Aorta (tissue), 5 donors: Measurements from ENCODE around the gene CEMIP. TPM values are rescaled to one million over a fixed set of nuclear protein-coding genes. Genes with fewer than 3 reads are reported as not detected.

Source experiments
- ATAC-seq: fragments of 200-7000 bp; cut with Tn5 transposase; one replicate; pipeline ENCODE4 v1.9.1; 2022; ENCODE audit warnings: moderate library complexity; ENCODE audit not compliant: low FRiP score
- DNase-seq, 2 donors: peaks; one replicate each; pipeline ENCODE4 v3.0.0-alpha.2; 2020
- H3K27ac ChIP-seq, 2 donors: one replicate each; pipeline ENCODE4 v1.5.1; 2013; ENCODE audit warnings: low read length in 2 of 2, mild to moderate bottlenecking in 2 of 2, moderate library complexity in 2 of 2, control low read depth in 1 of 2, inconsistent platforms in 1 of 2, low read depth in 1 of 2
- H3K27me3 ChIP-seq, 2 donors: one replicate each; pipeline ENCODE4 v1.6.1; 2013; ENCODE audit warnings: control low read depth in 1 of 2, low read length in 1 of 2, mild to moderate bottlenecking in 1 of 2, moderate library complexity in 1 of 2; ENCODE audit not compliant: insufficient read depth in 2 of 2, control insufficient read depth in 1 of 2
- H3K36me3 ChIP-seq, 2 donors: one replicate each; pipeline ENCODE4 v1.6.1; 2013; ENCODE audit warnings: control low read depth in 1 of 2, low read length in 1 of 2, mild to moderate bottlenecking in 1 of 2; ENCODE audit not compliant: insufficient read depth in 2 of 2, control insufficient read depth in 1 of 2
- H3K4me1 ChIP-seq, 2 donors: one replicate each; pipeline ENCODE4 v1.6.1; 2013; ENCODE audit warnings: low read length in 2 of 2, control low read depth in 1 of 2, mild to moderate bottlenecking in 1 of 2, moderate library complexity in 1 of 2; ENCODE audit not compliant: insufficient read depth in 2 of 2, control insufficient read depth in 1 of 2
- H3K4me3 ChIP-seq, 2 donors: one replicate each; pipeline ENCODE4 v1.5.1; 2013; ENCODE audit warnings: low read length in 2 of 2, control low read depth in 1 of 2, mild to moderate bottlenecking in 1 of 2
- H3K9me3 ChIP-seq: one replicate; pipeline ENCODE4 v1.6.1; 2013; ENCODE audit warnings: mild to moderate bottlenecking, low read length; ENCODE audit not compliant: control insufficient read depth
- WGBS, 2 donors: extraction: QIAGEN DNeasy Blood & Tissue Kit; methylation state at CpG; one replicate each; pipeline ENCODE4 v1.1.7; 2013; 5-methylcytosine and 5-hydroxymethylcytosine counted together
- intact Hi-C, 2 donors: fragments of 100-400 bp; cut with DNase I; formaldehyde crosslinking; loops; one replicate each; pipeline versions ENCODE4 v1.14.2 to v1.15.0; 2022
- polyA plus RNA-seq, 2 donors: library from polyadenylated mRNA; stranded (reverse); fragments of 200-250 nt; gene quantifications; one replicate each; pipeline ENCODE4 v1.2.3, GENCODE V29; 2013
- total RNA-seq, 2 donors: library from RNA; stranded (reverse); fragmentation: NEBNext Ultra II Directional; extraction: Animal tissue kit (Norgen Biotek cat#: 25700); gene quantifications; one replicate each; pipeline ENCODE4 v1.2.1, GENCODE V29; 2021
- donor health status: healthy with polysubstance abuse.
- donor health status: Bipolar disorder and iron deficiency.
- donor health status: DM: no; HTN: no; CAD: no.
- donor health status: DM: no; HTN: no; CAD: no.
- donor health status: DM: yes; HTN: yes; CAD: no.

Gene CEMIP
- total and polyA plus RNA-seq, 4 donors: under 0.01 to 12.1 (median 3.8) TPM

GRCh38 chr15:80940851-80941250, 161.7 kb downstream of the CEMIP start:
- no peaks in the 10 kb centered on the region for H3K27me3 ChIP-seq
- no peaks in the 10 kb centered on the region for H3K9me3 ChIP-seq
- 89 to 94% methylated on average over 6 of the region's 6 CpGs for WGBS, 2 donors
- no peak overlapping the region for H3K4me3 ChIP-seq
- no peak for ATAC-seq
- DNase-seq: no peak
- no peaks in the 10 kb centered on the region for H3K36me3 ChIP-seq
- intact Hi-C loops: no loop called here
- H3K4me1 ChIP-seq: no peaks in the 10 kb centered on the region
- H3K27ac ChIP-seq: no peak overlapping the region

DNA sequence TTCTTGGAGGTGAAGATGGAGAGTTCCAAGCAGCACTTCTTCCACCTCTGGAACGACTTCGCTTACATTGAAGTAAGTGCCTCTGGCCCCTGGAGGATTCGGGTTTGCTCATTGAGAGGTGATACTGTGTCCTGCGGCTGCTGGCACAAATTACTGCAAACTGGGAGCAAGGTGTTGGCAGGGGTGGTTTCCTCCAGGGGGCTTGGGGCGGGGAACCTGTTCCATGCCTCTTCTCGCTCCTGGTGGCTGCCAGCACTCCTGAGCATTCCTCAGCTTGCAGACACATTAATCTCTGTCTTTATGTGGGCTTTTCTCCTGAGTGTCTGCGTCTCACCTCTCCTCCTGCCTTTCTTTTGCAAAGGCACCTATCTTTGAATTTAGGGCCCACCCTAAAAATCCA, 163.1 kb downstream of the CEMIP start:
- intact Hi-C loops: no loop called here
- Histone ChIP-seq H3K4me3 (no peak overlapping the region), H3K27me3 (no peaks in the 10 kb centered on the region), H3K9me3 (no peaks in the 10 kb centered on the region), H3K4me1 (no peaks in the 10 kb centered on the region), H3K27ac (no peak overlapping the region), H3K36me3 (peaks cover 0 to 4% of the 10 kb centered on the region in 2 donors)
- 79 to 83% methylated on average over 7 of the region's 7 CpGs for WGBS, 2 donors
- ATAC-seq (no peak), DNase-seq (no peak)

- DNase-seq (peak in 1 of 2 donors; percentile 61), ATAC-seq (peak; percentile 47)
- H3K36me3 ChIP-seq: peaks cover 0 to 6% of the 10 kb centered on the region in 2 donors
- no peaks in the 10 kb centered on the region for H3K4me1 ChIP-seq
- H3K4me3 ChIP-seq: no peak overlapping the region
- intact Hi-C loops: no loop called here
- 83 to 85% methylated on average over 16 of the region's 16 CpGs for WGBS, 2 donors
- no peaks in the 10 kb centered on the region for H3K27me3 ChIP-seq
- no peak overlapping the region for H3K27ac ChIP-seq
- H3K9me3 ChIP-seq: no peaks in the 10 kb centered on the region
These were observed 163.8 kb downstream of the CEMIP start for GRCh38 chr15:80942746-80943565.

- Histone ChIP-seq H3K36me3 (peaks cover 0 to 13% of the 10 kb centered on the region in 2 donors), H3K9me3 (no peaks in the 10 kb centered on the region), H3K4me3 (no peak overlapping the region), H3K27me3 (no peaks in the 10 kb centered on the region), H3K4me1 (no peaks in the 10 kb centered on the region), H3K27ac (no peak overlapping the region)
- WGBS, 2 donors: 90 to 96% methylated on average over 3 of the region's 3 CpGs
- DNase-seq (no peak), ATAC-seq (no peak)
- intact Hi-C loops: no loop called here
These were observed 165.6 kb downstream of the CEMIP start for GRCh38 chr15:80944818-80945217.

GRCh38 chr15:80945605-80946004, 166.4 kb downstream of the CEMIP start:
- ATAC-seq: no peak
- H3K27ac ChIP-seq: no peak overlapping the region
- H3K4me3 ChIP-seq: no peak overlapping the region
- H3K27me3 ChIP-seq: no peaks in the 10 kb centered on the region
- intact Hi-C loops: no loop called here
- no peaks in the 10 kb centered on the region for H3K4me1 ChIP-seq
- H3K9me3 ChIP-seq: no peaks in the 10 kb centered on the region
- no peak for DNase-seq
- 87 to 88% methylated on average over 5 of the region's 5 CpGs for WGBS, 2 donors
- peaks cover 0 to 13% of the 10 kb centered on the region in 2 donors for H3K36me3 ChIP-seq

DNA sequence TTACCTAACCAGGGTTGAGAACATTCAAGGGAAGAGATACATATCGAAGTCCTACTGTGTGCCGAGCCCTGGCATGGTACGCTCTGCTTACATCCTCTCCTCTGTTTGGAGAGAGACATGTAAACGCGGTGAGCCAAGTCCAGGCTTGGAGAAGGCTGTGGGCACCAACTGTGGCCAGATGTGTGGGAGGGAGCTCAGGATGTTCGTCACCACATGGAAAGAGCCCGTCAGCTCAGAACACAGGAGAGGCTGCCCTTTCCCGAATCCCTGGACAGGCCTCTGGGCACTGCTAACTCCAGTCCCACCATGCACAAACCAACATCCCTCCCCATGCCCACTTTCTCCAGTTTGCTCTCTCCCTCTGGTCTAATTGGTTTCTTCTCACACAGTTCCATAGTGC, 167.4 kb downstream of the CEMIP start:
- no peak for DNase-seq
- no peaks in the 10 kb centered on the region for H3K9me3 ChIP-seq
- no peaks in the 10 kb centered on the region for H3K27me3 ChIP-seq
- no peak for ATAC-seq
- H3K4me3 ChIP-seq: no peak overlapping the region
- intact Hi-C loops: no loop called here
- 88 to 89% methylated on average over 8 of the region's 8 CpGs for WGBS, 2 donors
- H3K36me3 ChIP-seq: peaks cover 0 to 13% of the 10 kb centered on the region in 2 donors
- H3K4me1 ChIP-seq: no peaks in the 10 kb centered on the region
- H3K27ac ChIP-seq: no peak overlapping the region

- Histone ChIP-seq H3K27ac (no peak overlapping the region), H3K36me3 (peaks cover 0 to 13% of the 10 kb centered on the region in 2 donors), H3K4me3 (no peak overlapping the region), H3K9me3 (no peaks in the 10 kb centered on the region), H3K27me3 (no peaks in the 10 kb centered on the region), H3K4me1 (no peaks in the 10 kb centered on the region)
- intact Hi-C loops: no loop called here
- 90 to 93% methylated on average over 13 of the region's 13 CpGs for WGBS, 2 donors
- ATAC-seq (no peak), DNase-seq (no peak)
These were observed 169.6 kb downstream of the CEMIP start for GRCh38 chr15:80948651-80949292.

- intact Hi-C loops: no loop called here
- ATAC-seq (no peak), DNase-seq (no peak)
- WGBS, 2 donors: 97 to 100% methylated on average over 4 of the region's 4 CpGs
- H3K36me3 ChIP-seq: peaks cover 0 to 13% of the 10 kb centered on the region in 2 donors
- H3K4me1 ChIP-seq: no peaks in the 10 kb centered on the region
- no peak overlapping the region for H3K27ac ChIP-seq
- H3K4me3 ChIP-seq: no peak overlapping the region
- H3K27me3 ChIP-seq: no peaks in the 10 kb centered on the region
- no peaks in the 10 kb centered on the region for H3K9me3 ChIP-seq
These were observed 170.6 kb downstream of the CEMIP start for GRCh38 chr15:80949756-80950155.
